GM19324 (cell line): ENCODE results near the gene MBD5.

Experiments
- ATAC-seq: cut with Tn5 transposase; IDR thresholded peaks from one replicate; pipeline ENCODE4 v1.9.1; 2021; ENCODE audit warnings: mild to moderate bottlenecking, moderate library complexity; ENCODE audit not compliant: unreplicated experiment, low FRiP score

MBD5 gene

GRCh38 chr2:148282201-148282600 is 261.3 kb downstream of the MBD5 start:
- ATAC-seq: no peak

GRCh38 chr2:148292431-148292830 is 271.5 kb downstream of the MBD5 start:
- ATAC-seq: no peak

- ATAC-seq: no peak
Measured at GRCh38 chr2:148298196-148298595, 277.3 kb downstream of the MBD5 start.

GRCh38 chr2:148299616-148300015 is 278.7 kb downstream of the MBD5 start:
- no peak for ATAC-seq

- ATAC-seq: no peak
Measured at GRCh38 chr2:148300544-148300943, 279.7 kb downstream of the MBD5 start.

- ATAC-seq: no peak
Measured at GRCh38 chr2:148301362-148301761, 280.5 kb downstream of the MBD5 start.

- no peak for ATAC-seq
Measured at GRCh38 chr2:148302526-148302925, 281.6 kb downstream of the MBD5 start.

- ATAC-seq: no peak
Measured at GRCh38 chr2:148303161-148303560, 282.3 kb downstream of the MBD5 start.

GRCh38 chr2:148305476-148305875 is 284.6 kb downstream of the MBD5 start:
- ATAC-seq: no peak

- no peak for ATAC-seq
Measured at GRCh38 chr2:148306027-148306426, 285.1 kb downstream of the MBD5 start.

- ATAC-seq: no peak
Measured at GRCh38 chr2:148317598-148317997, 296.7 kb downstream of the MBD5 start.

GRCh38 chr2:148338541-148338940 is 317.6 kb downstream of the MBD5 start:
- no peak for ATAC-seq

GRCh38 chr2:148342086-148342485 is 321.2 kb downstream of the MBD5 start:
- no peak for ATAC-seq

- ATAC-seq: no peak
Measured at GRCh38 chr2:148350199-148350598, 329.3 kb downstream of the MBD5 start.

GRCh38 chr2:148351437-148352143 is 330.7 kb downstream of the MBD5 start:
- no peak for ATAC-seq

- no peak for ATAC-seq
Measured at GRCh38 chr2:148358375-148358774, 337.5 kb downstream of the MBD5 start.

GRCh38 chr2:148360662-148361061 is 339.8 kb downstream of the MBD5 start:
- ATAC-seq: no peak

GRCh38 chr2:148362144-148362796 is 341.4 kb downstream of the MBD5 start:
- ATAC-seq: no peak

GRCh38 chr2:148375214-148375613 is 354.3 kb downstream of the MBD5 start:
- ATAC-seq: no peak

- no peak for ATAC-seq
Measured at GRCh38 chr2:148391324-148391723, 370.4 kb downstream of the MBD5 start.

GRCh38 chr2:148402786-148403185 is 381.9 kb downstream of the MBD5 start:
- no peak for ATAC-seq

GRCh38 chr2:148410899-148411298 is 390.0 kb downstream of the MBD5 start:
- no peak for ATAC-seq
